Cardiac septum (tissue), 1 donor: ENCODE measurements around the gene COPB1. TPM values are rescaled to one million over a fixed set of nuclear protein-coding genes. Genes with fewer than 3 reads are reported as not detected.

ENCODE experiments used
- DNase-seq: peaks from one replicate; pipeline ENCODE4 v3.0.0-alpha.2; 2020; ENCODE audit warnings: low spot score
- intact Hi-C: fragments of 100-400 bp; cut with DNase I; formaldehyde crosslinking; loops from one replicate; pipeline ENCODE4 v1.14.0; 2022
- total RNA-seq: library from RNA; stranded (reverse); fragmentation: NEBNext Ultra II Directional; extraction: Animal tissue kit (Norgen Biotek cat#: 25700); gene quantifications from one replicate; pipeline ENCODE4 v1.2.1, GENCODE V29; 2021
- donor health status: DM: no; HTN: no; CAD: no.

Gene COPB1
- total RNA-seq, 1 donor from 2014 or later: 61.4 TPM

GRCh38 chr11:14444441-14445189 is 55.0 kb downstream of the COPB1 start:
- DNase-seq: no peak
- intact Hi-C loops: no loop called here

DNA sequence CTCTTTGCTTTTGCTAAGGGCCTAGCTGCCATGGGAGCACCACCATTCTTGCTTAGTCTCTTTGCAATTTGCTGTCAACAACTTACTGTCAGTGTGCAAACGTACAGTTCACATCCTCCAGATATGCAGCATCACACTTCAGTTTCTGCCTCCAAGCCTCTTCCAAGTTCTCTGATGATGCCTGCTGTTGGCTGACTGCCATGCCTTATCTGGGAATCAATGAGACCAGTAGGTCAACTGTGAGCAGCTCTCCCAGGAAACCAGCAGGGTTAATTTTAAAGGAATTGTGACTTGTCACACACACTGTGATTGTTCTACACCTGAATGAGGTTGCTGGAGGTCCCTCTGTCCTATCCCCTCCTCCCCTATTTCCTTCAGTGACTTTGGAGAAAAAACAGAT is 56.0 kb downstream of the COPB1 start:
- DNase-seq: no peak
- intact Hi-C loops: no loop called here

GRCh38 chr11:14435717-14436512 is 63.7 kb downstream of the COPB1 start:
- intact Hi-C loops: no loop called here
- DNase-seq: no peak

GRCh38 chr11:14425621-14426020 is 74.0 kb downstream of the COPB1 start:
- intact Hi-C loops: no loop called here
- DNase-seq: no peak

DNA sequence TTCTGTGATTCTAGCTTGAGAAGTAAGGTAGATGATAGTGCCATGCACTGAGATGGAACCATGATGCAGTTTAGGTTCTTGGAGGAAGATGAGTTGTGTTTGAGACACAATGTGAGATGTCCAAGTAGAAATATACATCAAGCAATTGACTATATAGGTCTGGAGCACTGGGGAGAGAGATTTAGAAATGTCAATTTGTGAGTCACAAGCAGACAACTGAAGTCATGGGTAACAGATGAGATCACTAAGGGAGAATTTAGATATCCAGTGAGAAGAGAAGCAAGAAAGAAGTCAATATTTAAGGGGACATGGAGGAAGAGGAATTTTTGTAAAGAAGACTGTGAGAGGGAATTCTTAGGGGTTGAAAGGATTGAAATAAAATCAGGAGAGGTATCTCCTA is 75.5 kb downstream of the COPB1 start:
- DNase-seq: no peak
- intact Hi-C loops: no loop called here

GRCh38 chr11:14423633-14424032 is 76.0 kb downstream of the COPB1 start:
- intact Hi-C loops: loop anchor here (2.0 kb wide), 1 partner anchor 49 kb away; no protein-coding TSS in a partner anchor
- DNase-seq: no peak

- no peak for DNase-seq
- intact Hi-C loops: loop anchor here (2.0 kb wide), 1 partner anchor 48 kb away; no protein-coding TSS in a partner anchor
Observed at GRCh38 chr11:14422814-14423182, 76.8 kb downstream of the COPB1 start.

GRCh38 chr11:14422052-14422813 is 77.4 kb downstream of the COPB1 start:
- DNase-seq: peak; percentile 89
- intact Hi-C loops: loop anchor here (2.0 kb wide), 1 partner anchor 47 kb away; no protein-coding TSS in a partner anchor

DNA sequence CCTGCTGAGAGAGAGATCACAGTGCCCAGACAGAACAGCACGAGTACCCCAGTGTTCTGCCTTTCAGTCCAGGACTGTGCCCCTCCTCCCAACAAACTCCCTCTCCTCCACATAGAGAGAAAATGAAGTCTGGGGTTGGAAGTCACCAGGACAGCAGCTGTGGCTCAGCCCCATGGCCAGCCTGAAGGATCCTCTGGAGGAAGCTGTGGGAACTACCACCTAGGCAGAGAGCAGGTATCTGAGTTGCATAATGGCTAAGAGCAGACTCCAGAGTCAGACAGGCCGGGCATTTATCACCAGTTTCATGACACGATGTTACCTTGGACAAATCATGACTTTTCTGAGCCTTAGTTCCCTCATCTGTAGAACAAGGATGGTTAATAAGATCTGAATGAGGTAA is 79.4 kb downstream of the COPB1 start:
- intact Hi-C loops: no loop called here
- DNase-seq: no peak

- DNase-seq: no peak
- intact Hi-C loops: no loop called here
Observed at GRCh38 chr11:14418801-14419417, 80.7 kb downstream of the COPB1 start.

DNA sequence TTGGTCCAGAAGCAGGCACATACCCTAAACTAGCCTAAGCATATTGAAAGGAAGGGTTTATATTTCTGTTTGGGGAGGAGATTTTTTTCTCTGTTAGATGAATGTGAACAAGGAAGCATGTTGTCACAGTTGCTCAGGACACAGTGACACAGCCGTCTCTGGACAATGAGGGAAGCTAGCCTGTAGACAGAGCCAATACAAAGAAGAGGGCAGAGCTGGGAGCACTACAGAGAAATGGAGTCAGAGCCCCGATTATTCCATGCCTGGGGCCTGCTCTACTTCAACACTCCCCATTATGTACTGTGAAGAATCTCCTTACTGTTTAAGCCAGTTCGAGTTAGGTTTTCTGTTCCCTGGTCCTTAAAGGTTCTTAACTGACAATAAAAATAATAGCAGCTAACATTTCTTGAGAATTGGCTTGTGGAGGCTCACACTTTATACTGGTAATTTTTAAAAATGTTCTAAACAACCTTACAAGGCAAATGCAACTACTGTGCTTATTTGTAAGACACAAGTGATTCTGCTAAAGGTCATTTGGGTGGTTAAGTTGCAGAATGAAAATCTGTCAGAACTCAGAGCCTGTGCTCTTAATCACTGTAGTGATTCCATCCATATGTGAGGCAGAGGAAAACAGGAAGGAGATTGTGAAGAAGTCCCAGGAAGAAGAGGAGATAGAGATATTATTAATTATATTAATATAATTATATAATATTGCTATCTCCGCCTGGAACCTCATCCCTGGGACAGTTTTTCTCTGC is 81.8 kb downstream of the COPB1 start:
- no peak for DNase-seq
- intact Hi-C loops: no loop called here

GRCh38 chr11:14417186-14417585 is 82.4 kb downstream of the COPB1 start:
- DNase-seq: no peak
- intact Hi-C loops: no loop called here

DNA sequence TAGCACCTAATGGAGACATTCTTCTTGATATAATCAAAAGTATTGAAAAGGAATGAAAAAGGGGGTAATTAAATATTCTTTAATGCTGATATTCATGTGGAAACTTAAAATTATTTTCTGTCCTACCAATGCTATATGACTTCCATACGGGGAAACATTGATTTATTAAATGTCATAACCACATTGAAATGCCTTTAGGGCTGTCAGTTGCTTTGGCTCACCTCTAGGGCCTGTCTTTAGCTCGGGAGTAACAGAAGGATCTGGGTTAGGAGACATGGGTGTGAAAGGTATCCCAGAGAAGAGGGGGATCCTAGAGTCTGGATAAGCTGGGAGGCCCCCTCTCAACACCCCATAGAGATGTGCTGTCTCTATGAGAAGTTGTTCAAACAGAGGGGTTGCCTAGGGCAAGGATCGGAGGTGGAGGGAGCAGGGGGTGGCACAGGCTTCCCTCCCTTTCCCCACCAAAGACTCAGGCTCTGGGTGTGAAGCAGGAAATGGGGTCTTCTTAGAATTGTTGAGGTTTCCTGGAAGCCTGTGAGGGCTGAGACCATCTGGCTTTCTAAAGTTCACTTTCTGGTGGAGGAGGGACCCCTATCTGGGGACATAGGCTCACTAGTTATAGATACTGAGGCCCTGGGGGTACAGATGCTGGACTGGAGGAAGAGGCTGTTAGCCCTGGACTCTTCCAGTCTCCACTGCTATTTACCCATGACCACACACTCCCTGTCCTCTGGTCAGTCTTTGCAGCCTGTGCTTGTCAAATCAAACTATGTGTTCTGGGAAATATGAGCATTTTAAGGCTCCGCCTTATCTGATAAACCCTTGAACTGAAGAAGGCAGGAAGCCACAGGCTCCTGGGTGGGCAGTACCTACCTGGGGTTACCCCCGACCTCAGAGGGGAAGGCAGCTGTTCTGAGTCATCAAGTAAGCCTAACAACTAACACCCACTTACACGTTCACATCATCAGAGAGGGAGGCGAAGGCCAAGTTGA is 84.8 kb downstream of the COPB1 start:
- DNase-seq: no peak
- intact Hi-C loops: no loop called here

GRCh38 chr11:14413307-14414069 is 86.1 kb downstream of the COPB1 start:
- no peak for DNase-seq
- intact Hi-C loops: no loop called here

- intact Hi-C loops: no loop called here
Observed at GRCh38 chr11:14411818-14412217, 87.8 kb downstream of the COPB1 start.

GRCh38 chr11:14409891-14410290 is 89.7 kb downstream of the COPB1 start:
- no peak for DNase-seq
- intact Hi-C loops: no loop called here

More at GRCh38 chr11:14411818-14412217, 87.8 kb downstream of the COPB1 start:
- DNase-seq: no peak

GRCh38 chr11:14408612-14409011 is 91.0 kb downstream of the COPB1 start:
- DNase-seq: no peak
- intact Hi-C loops: no loop called here
